ENCODE measurements around the gene MOV10.
A peak's percentile ranks its signal among the peaks of the same experiment; 100 is the strongest.
"Not testable (repeated sequence)": the region's sequence is repeated elsewhere in the genome, so short reads cannot be mapped to it uniquely, and the experiment has no call there.

MOV10 gene

DNA sequence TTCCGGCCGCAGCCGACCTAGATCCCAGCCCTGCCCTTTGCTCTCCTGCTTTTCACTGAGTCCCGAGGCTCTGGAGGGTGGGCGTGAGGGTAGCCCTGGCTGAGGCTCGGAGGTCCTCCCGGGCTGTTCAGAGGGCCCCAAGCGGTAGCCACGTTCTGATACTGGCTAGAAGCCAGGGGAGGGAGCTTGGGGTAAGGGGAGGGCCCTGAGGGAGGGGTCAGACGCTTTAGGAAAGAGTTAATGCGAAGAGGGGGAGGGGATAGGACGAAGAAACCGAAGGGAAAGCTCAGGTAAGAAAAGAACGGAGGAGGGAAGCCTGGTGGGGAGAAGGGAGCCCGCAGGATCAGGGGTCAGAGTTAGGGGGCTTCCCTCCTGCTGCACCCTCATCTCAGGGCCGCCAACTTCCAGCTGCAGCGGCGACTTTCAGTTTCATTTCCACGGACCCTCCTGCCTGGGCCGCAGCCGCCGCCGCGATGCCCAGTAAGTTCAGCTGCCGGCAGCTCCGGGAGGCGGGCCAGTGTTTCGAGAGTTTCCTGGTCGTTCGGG is at the start of gene MOV10:
Gene MOV10, plus strand, starts transcription at position 220 of the 546 bp plus-strand sequence. Its CDS starts 254 bp downstream, at position 474.
- DNase-seq: peak; percentile 77 to 86 (median 80)

DNA sequence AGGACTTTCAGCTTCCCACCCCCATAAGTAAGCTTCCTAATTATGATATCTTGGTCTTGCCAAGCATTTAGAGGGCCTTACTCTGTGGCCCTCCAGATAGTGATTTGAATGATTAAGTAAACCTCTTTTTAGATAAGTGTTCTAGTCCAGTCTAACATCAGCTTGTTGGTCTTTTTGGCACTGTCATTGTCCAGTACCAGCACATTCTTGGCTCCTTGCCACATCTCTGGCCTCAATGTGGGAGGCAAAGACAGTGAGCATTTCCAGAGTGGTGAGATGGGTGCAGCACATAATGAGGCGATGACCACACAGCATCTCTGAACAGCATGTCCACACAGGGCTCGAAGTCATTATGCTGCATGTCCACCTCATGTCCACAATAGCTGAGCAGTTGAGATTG is 48.8 kb upstream of the MOV10 start:
- DNase-seq: peak; percentile 48 to 59 (median 56)

GRCh38 chr1:112626193-112626592 is 48.3 kb upstream of the MOV10 start:
- no peak for DNase-seq

GRCh38 chr1:112626887-112627286 is 47.6 kb upstream of the MOV10 start:
- DNase-seq: no peak

- no peak for DNase-seq
Observed at GRCh38 chr1:112628516-112628915, 45.9 kb upstream of the MOV10 start.

GRCh38 chr1:112629256-112629655 is 45.2 kb upstream of the MOV10 start:
- no peak for DNase-seq

DNA sequence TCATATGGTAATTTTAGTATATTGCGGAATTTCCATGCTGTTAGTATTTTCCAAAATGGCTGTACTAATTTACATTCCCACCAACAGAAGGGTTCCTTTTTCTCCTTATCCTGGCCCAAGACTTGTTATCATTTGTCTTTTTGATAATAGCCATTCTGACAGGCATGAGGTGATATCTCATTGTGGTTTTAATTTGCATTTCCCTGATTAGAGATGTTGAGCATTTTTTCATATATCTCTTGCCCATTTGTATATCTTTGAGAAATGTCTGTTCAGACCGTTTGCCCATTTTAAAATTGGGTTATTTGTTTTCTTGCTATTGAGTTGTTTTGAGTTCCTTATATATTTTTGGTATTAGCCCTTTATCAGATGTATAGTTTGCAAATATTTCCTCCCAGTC is 40.8 kb upstream of the MOV10 start:
- peak in 2 of 3 donors; percentile 23 to 30 for DNase-seq

DNA sequence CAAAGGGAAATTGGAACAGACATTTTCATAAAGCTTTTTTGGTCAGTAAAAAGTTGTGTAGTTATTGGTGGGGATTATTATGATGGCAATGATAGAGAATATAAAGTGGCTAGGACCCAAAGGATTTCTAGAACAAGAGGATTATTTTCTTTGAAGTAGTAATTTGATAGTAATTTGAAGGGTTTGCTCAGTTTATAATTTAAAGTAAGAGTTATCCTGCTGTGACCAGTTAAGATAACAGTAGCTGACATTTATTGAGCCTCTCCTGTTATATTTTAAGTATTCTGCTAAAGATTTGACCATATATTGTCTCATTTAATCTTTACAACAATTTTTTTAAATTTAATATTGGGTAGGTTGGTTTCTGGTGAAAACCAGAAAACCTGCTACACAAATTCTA is 40.1 kb upstream of the MOV10 start:
- no peak for DNase-seq

- DNase-seq: peak in 1 of 3 donors; percentile 28
Observed at GRCh38 chr1:112636056-112636455, 38.4 kb upstream of the MOV10 start.

GRCh38 chr1:112636597-112637253 is 37.7 kb upstream of the MOV10 start:
- DNase-seq: peak in 2 of 3 donors; percentile 20 to 31

DNA sequence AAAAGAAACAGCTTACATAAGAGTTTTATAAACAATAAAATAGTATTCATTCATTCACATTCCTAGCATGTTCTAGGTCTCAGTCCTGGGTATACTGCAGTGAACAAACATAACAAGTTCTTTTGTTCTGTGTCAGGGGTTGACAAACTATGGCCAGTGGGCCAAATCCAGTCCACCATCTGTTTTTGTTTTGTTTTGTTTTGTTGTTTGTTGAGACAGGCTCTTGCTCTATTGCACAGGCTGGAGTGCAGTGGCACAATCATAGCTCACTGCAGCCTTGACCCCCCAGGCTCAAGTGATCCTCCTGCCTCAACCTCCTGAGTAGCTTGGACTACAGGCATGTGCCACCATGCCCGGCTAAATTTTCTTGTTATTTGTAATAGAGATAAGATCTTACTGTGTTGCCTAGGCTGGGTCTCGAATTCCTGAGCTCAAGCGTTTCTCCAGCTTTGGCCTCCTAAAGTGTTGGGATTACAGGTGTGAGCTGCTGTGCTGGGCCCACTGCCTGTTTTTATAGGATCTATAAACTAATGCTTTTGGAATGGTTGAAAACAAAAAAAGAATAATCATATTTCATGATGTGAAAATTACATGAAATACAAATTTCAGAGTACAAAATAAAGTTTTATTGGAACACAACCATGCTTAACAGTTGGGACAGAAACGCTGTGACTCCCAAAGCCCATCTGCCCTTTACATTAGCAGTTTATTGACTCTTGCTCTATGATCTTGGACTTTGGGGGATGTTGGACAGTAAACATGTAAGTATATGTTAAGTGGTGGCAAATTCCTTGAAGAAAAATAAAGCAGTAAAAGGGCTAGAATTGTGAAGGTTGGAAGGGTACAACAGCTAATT is 37.0 kb upstream of the MOV10 start:
- DNase-seq: no peak

DNA sequence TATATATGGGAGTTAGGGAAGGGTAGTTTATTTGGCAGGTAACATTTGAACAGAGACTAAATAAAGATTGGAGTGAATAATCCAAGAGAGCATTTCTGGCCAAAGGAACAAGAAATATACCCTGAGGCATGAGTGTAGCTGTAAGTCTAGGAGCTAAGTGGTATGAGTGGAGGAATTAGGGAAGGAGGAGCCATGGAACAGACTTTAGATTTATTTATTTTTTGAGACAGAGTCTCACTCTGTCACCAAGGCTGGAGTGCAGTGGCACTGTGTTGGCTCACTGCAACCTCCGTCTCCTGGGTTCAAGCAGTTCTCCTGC is 36.4 kb upstream of the MOV10 start:
- no peak for DNase-seq

DNA sequence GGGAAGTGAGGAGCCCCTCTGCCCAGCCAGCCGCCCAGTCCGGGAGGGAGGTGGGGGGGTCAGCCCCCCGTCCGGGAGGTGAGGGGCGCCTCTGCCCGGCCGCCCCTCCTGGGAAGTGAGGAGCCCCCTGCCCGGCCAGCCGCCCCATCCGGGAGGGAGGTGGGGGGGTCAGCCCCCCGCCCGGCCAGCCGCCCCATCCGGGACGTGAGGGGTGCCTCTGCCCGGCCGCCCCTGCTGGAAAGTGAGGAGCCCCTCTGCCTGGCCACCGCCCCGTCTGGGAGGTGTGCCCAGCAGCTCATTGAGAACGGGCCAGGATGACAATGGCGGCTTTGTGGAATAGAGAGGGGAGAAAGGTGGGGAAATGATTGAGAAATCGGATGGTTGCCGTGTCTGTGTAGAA is 34.0 kb upstream of the MOV10 start:
- DNase-seq: not testable (repeated sequence)

DNA sequence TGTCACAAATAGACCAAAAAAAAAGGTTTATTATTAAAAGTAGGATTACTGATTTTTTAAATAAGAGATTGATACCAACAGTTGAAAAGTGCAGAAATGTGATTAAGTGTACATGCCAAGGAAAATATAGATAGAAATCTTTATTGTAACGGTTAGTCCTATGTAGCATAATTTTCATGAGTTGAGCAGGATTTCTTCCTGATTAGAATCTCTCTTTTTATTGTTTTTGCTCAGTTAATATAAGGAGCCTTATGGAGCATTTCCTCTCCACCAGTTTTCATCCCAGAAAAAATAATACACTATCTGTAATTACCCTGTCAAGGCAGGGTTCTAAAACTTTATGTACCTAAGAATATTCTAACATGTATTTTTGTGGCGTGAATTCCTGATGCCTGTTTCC is 31.4 kb upstream of the MOV10 start:
- no peak for DNase-seq

- no peak for DNase-seq
Observed at GRCh38 chr1:112646225-112646624, 28.2 kb upstream of the MOV10 start.

- DNase-seq: no peak
Observed at GRCh38 chr1:112651205-112651604, 23.3 kb upstream of the MOV10 start.

DNA sequence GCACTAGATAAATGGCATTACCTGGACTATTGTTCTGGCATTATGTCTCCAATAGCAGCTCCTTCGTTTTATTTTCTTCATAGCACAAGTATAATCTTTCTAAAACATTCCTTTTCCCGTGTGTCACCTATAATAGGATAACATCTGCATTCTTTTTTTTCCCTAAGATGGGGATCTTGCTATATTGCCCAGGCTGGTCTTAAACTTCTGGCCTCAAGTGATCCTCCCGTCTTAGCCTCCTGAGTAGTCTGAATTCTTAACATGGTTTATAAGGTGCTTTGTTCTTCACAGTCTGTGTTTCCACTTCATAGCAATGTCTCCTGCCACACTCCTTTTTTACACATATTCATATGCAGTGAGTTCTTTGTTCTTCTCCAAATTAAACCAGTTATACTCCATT is 8.6 kb upstream of the MOV10 start:
- DNase-seq: no peak

DNA sequence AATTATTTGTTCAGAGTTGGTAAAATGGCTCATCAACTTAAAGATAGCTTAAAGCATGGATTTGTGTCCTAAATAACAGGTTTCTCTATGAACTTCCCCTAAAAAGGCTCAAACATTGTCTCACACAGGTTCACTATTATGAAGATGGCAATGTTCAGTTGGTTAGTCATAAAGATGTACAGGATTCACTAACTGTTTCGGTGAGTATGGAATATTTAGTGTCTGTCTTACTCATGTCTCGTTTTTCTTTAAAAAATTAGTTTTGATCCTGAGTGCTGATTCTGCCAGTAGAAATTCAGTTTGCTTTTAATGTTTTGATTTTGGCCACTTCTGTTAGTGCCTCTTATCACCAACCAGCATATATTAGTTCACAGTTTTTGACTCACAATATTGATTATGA is 7.5 kb upstream of the MOV10 start:
- no peak for DNase-seq

- DNase-seq: no peak
Observed at GRCh38 chr1:112672009-112672408, 2.5 kb upstream of the MOV10 start.

DNA sequence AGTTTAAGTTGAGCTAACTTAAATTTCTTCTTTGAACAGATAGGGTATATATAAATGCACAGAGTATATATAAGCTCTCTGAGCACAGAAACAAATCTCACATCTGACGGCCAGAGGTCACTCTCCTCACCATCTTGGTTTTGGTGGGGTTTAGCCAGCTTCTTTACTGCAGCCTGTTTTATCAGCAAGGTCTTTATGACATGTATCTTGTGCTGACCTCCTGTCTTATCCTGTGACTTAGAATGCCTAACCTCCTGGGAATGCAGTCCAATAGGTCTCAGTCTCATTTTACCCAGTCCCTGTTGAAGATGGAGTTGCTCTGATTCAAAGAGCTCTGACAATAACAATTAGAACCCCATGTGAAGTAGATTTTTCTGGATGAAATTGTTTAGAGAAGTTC is 1.6 kb upstream of the MOV10 start:
- no peak for DNase-seq

DNA sequence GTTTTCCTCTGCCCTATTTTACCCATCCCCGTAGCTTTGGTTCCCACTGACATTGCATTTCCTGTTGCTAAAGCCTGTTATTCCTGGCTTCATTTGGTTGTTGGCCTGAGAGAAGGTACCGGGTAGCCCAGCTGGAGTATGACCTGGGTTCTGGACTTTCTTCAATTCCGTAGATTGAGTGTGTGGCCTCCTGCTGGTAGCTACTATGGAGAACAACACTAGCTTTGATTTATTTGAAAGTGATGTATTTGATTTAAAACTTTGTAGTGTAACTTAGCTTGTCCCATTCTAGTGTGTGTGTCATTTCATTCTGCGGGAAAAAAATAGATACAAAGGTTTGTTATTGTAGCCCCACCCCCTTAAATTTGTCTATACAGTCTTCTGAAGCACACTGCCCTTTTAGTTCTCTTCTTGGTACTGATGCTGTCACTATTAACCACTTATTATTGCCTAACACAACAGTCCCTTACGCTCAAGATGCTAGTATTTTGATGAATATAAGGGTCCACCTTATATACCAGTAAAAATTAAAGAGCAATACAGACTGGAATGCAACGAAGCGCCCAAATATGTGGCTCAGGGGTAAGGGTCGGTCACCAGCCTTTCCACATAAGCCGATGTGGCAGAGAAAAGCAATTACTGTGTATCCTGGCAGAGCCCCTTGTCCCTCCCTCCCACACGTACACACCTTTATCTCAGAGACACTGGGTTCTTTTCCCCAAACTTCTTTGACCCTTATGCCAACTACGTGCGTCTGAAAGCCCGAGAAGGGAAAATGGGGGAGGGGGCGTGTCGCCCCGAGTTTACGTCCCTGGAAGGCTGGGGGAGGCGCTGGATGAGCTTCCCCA is 643 bp upstream of the MOV10 start:
- peak; percentile 31 to 54 (median 42) for DNase-seq

DNA sequence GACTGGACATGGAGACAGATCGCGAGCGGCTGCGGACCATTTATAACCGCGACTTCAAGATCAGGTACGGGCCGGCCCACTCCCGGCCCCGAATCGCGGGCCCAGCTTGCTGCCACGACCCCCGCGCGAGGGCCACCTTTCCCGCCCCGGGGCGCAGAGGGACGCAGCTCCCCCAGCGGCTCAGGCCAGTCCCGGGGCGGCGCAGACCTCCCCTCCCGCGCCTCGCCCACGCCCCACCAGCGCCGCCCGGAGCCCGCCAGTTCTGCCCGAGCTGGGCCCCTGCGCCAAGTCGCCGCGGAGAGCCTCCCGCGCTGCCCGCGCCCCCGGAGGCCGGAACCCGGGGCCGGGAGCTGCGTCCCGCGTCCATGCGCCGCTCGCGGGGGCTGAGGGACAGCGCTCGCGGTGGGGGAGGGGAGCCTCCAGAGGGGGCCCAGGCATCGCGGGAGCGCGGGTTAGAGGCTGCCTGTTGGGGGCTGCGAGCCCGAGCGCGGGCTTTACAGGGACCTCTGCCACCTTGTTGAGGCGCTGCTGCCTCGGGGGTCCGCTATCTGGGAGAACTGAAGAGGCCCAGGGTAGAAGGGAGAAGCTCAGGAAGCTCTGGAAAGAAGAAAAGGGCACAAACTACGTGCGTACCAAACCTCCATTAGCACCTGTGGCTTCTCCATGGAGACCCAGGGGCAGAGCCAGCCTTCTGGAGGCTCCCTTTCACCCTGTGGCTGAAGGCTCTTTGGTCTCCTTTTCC is 698 bp downstream of the MOV10 start:
- peak; percentile 55 to 80 (median 60) for DNase-seq
